BE2C (cell line): Measurements from ENCODE around the gene FAM168A.
A peak's percentile ranks its signal among the peaks of the same experiment; 100 is the strongest.

Source experiments
- DNase-seq: peaks from one replicate; pipeline ENCODE4 v3.0.0-alpha.2; 2020
- H3K27me3 ChIP-seq: fragments of 250-450 bp; sonication (Bioruptor Pico); 2 replicates; pipeline ENCODE4 v1.5.1; 2020; ENCODE audit warnings: mild to moderate bottlenecking
- H3K36me3 ChIP-seq: fragments of 250-450 bp; sonication (Bioruptor Pico); 2 replicates; pipeline ENCODE4 v1.5.1; 2020; ENCODE audit warnings: mild to moderate bottlenecking
- H3K4me1 ChIP-seq: fragments of 250-450 bp; sonication (Bioruptor Pico); 2 replicates; pipeline ENCODE4 v1.5.1; 2020
- H3K4me3 ChIP-seq: 2 replicates; pipeline ENCODE4 v1.5.1; 2011; ENCODE audit warnings: low read depth, low read length
- H3K9me3 ChIP-seq: fragments of 250-450 bp; sonication (Bioruptor Pico); 2 replicates; pipeline ENCODE4 v1.5.1; 2020
- TF ChIP-seq, protein P1 (sequence below): IDR thresholded peaks from 2 replicates; pipeline ENCODE4 v1.5.1; 2012; ENCODE audit warnings: mild to moderate bottlenecking, low read depth, low read length

FAM168A gene

GRCh38 chr11:73379189-73379880 lies 218.6 kb downstream of the FAM168A start:
- no peak for DNase-seq
- H3K9me3 ChIP-seq = no peaks in the 10 kb centered on the region
- H3K4me1 ChIP-seq = 0 out of 2 replicates have a peak, but pooled peaks cover 3% of the 10 kb centered on the region
- no peaks in the 10 kb centered on the region for H3K36me3 ChIP-seq
- TF ChIP-seq, protein P1, sequence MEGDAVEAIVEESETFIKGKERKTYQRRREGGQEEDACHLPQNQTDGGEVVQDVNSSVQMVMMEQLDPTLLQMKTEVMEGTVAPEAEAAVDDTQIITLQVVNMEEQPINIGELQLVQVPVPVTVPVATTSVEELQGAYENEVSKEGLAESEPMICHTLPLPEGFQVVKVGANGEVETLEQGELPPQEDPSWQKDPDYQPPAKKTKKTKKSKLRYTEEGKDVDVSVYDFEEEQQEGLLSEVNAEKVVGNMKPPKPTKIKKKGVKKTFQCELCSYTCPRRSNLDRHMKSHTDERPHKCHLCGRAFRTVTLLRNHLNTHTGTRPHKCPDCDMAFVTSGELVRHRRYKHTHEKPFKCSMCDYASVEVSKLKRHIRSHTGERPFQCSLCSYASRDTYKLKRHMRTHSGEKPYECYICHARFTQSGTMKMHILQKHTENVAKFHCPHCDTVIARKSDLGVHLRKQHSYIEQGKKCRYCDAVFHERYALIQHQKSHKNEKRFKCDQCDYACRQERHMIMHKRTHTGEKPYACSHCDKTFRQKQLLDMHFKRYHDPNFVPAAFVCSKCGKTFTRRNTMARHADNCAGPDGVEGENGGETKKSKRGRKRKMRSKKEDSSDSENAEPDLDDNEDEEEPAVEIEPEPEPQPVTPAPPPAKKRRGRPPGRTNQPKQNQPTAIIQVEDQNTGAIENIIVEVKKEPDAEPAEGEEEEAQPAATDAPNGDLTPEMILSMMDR = no peak
- H3K27me3 ChIP-seq = no peaks in the 10 kb centered on the region
- no peak overlapping the region for H3K4me3 ChIP-seq

- TF ChIP-seq, protein P1 = no peak
These were observed 220.9 kb downstream of the FAM168A start for GRCh38 chr11:73376803-73377629.

GRCh38 chr11:73376160-73376802 lies 221.6 kb downstream of the FAM168A start, which contains the start of gene RELT:
Gene RELT (plus strand): TSS chr11:73376399. CDS start chr11:73389137, 12,738 bp downstream.
- peak; percentile 93 for DNase-seq
- Histone ChIP-seq H3K27me3 (no peaks in the 10 kb centered on the region), H3K4me3 (peak within 1 kb of the TSS; percentile 76), H3K4me1 (0 out of 2 replicates have a peak, but pooled peaks cover 3% of the 10 kb centered on the region), H3K9me3 (no peaks in the 10 kb centered on the region), H3K36me3 (no peaks in the 10 kb centered on the region)
- TF ChIP-seq, protein P1 = peak; percentile 65

More at GRCh38 chr11:73376803-73377629, 220.9 kb downstream of the FAM168A start:
- Histone ChIP-seq H3K4me3 (peak overlapping the region; percentile 76), H3K27me3 (no peaks in the 10 kb centered on the region), H3K9me3 (no peaks in the 10 kb centered on the region), H3K36me3 (no peaks in the 10 kb centered on the region), H3K4me1 (0 out of 2 replicates have a peak, but pooled peaks cover 3% of the 10 kb centered on the region)
- peak; percentile 35 for DNase-seq

DNA sequence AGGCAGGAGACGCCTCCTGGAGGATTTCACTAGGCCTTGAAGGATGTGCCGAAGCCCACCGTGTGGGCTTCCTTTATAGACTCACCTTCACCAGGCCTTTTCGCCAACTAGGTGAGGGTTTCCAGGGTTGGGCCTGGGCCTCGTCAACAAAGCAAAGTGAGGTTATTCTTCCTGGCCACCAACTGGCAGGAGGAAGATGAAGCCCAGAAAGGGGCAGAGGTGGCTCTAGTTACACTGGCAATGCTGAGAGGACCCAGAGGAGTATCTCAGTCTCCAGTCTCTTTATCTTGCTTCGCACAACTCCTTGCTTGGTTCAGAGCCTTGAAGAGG lies 222.1 kb downstream of the FAM168A start:
- H3K4me3 ChIP-seq = no peak overlapping the region; the same call in 1 of the 2 replicates

GRCh38 chr11:73374151-73374550 lies 223.8 kb downstream of the FAM168A start:
- TF ChIP-seq, protein P1 = no peak
- no peaks in the 10 kb centered on the region for H3K36me3 ChIP-seq
- 0 out of 2 replicates have a peak, but pooled peaks cover 3% of the 10 kb centered on the region for H3K4me1 ChIP-seq
- DNase-seq = no peak
- no peaks in the 10 kb centered on the region for H3K27me3 ChIP-seq
- H3K9me3 ChIP-seq = no peaks in the 10 kb centered on the region
- no peak overlapping the region for H3K4me3 ChIP-seq

More for the DNA sequence above, 222.1 kb downstream of the FAM168A start:
- no peak for DNase-seq
- TF ChIP-seq, protein P1 = no peak
- H3K4me1 ChIP-seq = 0 out of 2 replicates have a peak, but pooled peaks cover 3% of the 10 kb centered on the region
- no peaks in the 10 kb centered on the region for H3K9me3 ChIP-seq
- no peaks in the 10 kb centered on the region for H3K36me3 ChIP-seq
- no peaks in the 10 kb centered on the region for H3K27me3 ChIP-seq
